NCI-H2171 treated with DMSO at 0.1 percent for 48 hours (cell line): ENCODE data around the gene TEKT5.
"Not testable (repeated sequence)": the region's sequence is repeated elsewhere in the genome, so short reads cannot be mapped to it uniquely, and the experiment has no call there.

ENCODE experiments used
- DNase-seq: peaks from one replicate; lab custom pipeline; 2025; lab: John Stamatoyannopoulos, UW

TEKT5 gene

DNA sequence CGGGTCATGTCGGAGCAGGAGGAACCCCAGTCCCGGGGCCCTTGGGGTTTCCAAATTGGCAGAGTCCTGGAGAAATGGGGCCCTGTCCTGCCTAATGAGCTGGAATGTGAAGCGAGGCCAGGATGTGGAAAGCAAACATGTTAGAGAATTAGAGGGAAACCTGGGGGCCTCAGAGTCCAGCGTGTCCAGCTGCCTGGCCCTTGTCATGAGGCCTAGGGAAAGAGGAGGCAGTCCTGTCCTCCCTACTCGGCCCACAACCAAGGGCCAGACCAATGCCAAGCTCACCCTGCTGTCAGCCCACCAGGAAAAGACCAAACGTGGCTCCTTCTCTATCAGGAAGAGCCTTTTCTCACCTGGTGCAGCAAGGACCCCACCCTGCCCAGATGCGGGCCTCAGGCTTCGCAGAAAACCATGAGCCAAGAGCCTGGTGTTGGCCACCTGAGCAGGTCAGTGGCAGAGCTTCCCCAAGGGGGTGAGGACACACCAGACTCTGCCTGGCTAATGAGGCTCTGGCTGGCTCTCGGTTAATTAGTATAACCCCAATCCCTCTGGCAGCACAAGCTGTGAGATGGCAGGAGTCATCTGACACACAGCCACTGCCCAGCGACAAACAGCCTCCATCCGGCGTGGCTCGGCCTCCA, 10.1 kb downstream of the TEKT5 start:
- no peak for DNase-seq

DNA sequence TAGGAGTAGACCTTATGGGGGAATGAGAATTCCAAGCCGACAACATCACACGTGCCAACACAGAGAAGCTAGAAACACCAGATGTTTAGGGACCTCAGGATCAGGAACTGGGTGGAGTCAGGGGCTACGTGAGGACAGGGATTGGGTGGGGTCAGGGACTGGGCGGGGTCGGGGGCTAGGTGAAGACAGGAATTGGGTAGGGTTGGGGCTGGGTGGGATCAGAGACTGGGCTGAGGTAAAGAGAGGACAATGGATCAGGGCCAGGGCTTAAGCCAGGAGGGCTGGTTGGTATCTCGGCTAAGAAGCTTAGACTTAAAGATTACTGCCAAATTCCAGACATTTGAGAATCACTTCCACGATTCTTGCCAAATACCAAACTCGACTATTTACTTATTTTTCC, 11.6 kb downstream of the TEKT5 start:
- peak; percentile 61 for DNase-seq

DNA sequence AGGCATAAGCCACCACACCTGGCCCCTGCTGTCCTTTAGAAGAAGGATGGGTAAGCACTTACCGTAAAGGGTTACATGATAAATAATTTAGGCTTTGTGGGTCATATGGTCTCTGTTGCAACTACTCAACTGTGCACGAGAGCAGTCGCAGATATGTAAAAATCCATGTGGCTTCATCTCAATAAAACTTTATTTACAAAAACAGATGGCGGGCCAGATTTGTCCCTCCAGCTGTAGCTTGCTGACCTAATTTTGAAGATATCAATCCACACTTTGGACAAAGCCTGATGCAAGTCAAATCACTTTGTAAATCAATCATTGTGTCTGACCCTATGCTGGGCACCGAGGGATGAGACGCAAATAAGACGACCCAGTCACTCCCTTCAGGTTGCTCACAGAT, 12.1 kb downstream of the TEKT5 start:
- DNase-seq = no peak

DNA sequence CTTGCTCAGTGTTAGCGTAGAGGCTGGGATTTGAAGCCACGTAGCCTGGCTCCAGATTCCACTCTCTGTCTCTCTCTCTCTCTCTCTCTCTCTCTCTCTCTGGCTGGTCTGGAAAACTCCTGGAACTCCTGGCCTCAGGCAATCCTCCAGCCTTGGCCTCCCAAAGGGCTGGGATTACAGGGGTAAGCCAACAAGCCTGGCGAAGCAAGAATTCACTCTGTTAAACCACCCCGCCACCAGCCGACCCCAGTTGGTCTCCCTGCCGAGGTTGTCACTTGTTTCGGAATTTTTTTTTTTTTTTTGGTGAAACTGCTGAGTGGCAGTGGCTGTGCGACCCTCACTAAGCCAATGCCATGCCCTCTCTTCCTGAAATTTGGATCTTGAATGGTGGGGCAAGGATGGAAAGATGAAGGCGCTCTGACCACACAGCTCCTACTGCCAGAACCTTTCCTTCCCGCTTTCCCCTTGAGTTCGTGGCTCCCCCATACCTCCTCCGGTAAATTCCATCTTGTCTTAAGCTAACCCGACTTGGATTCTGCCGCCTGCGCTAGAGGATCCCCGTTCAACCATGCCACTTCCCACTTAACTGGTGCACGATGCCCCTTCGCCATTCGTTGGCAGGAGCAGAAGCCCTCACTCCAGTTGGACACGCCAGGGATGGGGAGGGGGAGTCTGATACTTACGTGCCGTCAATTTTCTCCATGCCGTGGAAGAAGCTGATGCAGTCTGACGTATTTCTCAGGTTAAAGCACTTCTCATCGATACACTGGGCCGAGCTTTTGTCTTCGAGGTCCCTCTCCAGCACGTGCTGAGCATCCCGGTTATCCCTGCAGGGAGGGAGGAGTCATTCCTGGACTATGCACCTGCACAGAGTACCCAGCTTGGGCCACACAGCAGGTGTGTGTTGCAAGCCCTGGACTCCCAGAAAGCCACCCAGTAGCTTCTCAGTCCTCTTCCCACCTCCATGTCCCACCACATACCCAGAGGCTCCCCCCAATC, 13.1 kb downstream of the TEKT5 start:
- DNase-seq = no peak

DNA sequence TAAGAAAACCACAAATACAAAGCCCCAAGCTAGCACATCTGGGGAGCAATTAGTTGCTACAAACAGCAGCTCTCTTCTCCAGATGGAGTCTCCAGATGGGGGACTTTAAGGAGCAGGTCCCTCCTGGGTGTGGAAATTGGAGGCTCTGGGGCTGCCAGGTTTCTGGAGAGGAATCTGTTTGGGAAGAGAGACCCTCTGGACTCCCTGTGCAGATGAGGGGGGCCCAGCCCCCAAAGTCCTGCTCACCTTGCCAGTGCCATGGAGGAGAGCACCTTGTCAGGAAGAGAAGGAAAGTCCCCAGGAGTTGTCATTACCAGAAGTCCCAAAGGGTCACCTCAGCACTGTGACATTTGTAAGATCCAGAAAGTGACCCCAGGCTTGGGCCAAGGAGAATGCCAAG, 14.8 kb downstream of the TEKT5 start:
- peak; percentile 77 for DNase-seq

DNA sequence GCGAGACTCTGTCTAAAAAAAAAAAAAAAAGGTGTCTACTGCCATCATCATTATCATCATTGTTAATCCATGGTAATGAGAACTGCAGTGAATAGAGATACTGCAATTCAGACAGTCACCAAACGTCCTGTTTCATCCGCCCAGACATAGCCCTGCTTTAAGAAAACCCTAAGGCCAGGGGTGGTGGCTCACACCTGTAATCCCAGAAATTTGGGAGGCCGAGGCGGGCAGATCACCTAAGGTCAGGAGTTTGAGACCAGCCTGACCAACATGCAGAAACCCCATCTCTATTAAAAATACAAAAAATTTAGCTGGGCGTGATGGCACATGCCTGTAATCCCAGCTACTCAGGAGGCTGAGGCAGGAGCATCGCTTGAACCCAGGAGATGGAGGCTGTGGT, 15.3 kb downstream of the TEKT5 start:
- not testable (repeated sequence) for DNase-seq

DNA sequence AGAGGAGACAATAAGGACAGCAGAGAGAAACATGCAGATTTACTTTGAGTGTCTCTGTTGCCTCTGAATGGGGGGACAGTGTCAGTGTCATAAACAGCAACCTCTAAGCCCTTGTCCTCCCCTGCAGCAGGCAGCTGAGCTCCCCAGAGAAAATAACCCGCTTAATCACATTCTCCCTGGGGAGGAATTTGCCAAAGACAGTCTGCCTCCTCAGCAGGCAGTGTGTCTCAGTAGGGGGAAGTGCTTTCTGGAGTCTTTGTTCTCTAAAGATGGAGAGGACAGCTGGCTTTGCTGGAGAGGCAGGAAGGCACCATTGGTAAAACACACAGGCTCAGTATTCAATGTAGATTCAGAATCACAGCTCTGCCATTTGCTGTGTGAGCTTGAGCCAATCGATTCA, 16.1 kb downstream of the TEKT5 start:
- DNase-seq = peak; percentile 94

DNA sequence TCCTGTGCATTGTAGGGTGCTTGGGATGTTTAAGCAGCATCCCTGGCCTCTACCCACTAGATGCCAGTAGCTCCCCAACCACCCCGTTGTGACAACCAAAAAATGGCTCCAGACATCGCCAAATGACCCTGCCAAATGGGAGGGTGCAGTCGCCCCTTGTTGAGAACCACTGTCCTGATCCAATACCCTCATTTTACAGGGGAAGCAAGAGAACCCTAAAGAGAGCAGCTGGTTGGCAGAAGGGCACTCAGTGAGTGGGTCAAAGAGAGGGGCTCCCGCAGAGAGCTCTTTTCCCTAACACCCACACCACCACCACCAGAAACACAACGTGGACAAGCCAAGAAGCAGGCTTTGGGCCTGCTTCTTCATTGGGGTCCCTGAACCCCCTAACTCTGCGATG, 18.4 kb downstream of the TEKT5 start:
- DNase-seq = no peak

DNA sequence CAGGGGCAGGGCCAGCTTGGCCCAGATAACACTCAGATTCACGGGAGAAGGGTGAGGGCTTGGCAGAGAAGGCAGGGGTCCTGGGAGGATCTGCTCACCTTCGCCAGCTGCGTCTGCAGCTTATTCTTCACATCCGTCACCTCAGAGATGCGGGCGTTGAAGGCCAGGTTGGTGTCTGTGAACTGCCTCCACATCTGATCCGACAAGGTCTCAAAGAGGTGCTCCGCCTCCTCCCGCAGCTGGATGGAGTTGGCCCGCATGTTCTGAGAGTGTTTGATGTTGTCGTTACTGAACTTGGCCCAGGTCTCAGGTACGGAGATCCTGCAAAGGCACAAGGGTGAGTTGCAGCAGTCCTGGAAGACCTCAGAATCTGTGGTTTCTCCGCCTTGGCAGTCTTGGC, 18.9 kb downstream of the TEKT5 start:
- no peak for DNase-seq

DNA sequence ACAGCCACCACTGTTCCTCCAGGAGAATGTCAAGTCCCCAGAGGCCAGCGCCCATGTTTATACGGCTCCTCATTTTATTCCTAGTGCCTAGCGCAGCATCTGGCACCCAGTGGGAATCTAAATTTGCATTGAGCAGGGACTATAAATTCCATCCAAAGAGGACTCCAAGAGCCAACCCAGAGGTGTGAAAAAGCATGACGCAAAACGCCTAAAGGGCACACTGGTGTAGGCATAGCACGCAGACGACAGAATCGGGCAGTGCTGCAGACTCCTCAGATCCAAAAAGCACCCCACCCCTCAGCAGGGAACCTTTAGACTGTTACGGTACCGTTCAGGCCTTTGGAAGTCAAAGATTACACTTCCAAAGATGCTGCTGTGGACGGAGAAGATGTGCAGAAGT, 19.5 kb downstream of the TEKT5 start:
- peak; percentile 55 for DNase-seq

DNA sequence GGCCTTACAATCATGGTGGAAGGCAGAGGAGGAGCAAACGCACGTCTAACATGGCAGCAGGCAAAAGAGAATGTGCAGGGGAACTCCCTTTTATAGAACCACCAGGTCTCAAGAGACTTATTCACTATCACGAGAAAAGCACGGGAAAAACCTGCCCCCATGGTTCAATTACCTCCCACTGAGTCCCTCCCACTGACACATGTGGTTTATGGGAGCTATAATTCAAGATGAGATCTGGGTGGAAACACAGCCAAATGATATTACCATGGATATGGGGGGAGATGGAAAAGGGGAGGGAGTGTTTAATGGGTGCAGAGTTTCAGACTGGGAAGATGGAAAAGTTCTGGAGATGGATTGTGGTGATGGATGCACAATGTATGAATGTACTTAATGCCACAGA, 23.0 kb downstream of the TEKT5 start:
- no peak for DNase-seq

DNA sequence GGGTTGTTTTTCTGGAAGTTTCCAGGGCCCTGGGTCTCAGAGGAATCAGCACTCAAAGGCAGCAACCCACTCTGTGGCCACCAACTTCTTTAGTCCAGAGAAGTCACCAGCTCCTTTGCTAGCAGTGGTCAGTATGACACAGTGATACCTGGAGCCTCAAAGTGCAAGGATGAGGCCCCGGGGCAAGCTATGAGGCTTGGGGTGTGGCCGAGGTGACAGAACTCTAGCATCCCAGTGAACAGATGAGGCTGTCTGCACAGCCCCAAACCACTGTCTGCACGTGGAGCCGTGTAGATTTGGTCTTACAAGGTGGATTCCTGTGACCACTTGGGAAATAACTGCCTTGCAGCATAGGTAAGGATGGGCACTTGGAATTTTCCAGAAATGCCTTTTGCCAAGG, 24.9 kb downstream of the TEKT5 start:
- DNase-seq = no peak

DNA sequence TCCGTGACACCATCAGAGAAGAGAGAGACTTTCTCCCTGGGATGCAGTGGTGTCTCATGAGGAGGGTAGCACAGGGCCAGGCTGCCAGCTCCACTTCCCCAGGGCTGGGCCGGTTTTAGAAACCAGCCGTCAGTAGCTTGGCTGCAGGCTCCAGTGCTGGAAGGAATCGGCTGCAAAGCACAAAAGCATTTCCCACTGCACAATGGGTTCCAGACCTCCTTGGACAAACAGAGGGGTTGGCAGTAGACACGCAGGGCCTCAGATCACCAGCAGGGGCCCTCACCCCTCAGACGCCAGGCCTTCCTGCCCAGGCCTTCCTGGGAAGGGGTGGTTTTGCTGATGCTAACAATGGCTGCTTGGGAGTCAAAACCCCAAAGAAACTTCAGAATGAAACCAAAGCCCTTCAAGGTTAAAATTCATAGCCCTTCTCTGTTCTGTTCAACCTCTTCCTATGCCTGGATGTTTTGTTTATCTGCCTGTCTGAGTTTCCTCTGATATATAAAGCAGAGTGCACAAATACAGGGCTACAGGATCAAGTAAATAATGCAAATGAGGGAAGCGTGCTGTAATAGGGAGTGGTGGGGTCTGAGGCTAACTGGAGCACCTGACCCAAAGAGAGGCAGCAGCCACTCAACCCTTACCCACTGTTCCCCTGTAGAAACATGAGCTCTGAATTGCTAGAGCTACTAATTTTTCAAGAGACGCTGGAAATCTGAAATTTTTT, 26.2 kb downstream of the TEKT5 start:
- peak; percentile 9 for DNase-seq

DNA sequence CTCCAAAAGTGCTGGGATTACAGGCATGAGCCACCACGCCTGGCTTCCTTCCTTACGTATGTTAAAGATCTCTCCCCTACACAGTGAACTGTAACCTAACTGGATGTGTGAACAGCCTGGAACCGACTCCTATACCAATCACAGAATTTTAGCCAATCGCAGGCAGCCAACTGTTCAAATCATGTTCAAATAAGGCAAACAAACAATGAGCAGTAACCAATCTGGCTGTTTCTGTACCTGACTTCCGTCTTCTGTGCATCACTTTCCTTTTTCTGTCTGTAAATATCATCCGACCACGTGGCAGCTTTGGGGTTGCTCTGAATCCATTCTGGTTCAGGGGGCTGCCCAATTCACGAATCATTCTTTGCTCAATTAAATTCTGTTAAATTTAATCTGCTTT, 27.5 kb downstream of the TEKT5 start:
- DNase-seq = peak; percentile 44

DNA sequence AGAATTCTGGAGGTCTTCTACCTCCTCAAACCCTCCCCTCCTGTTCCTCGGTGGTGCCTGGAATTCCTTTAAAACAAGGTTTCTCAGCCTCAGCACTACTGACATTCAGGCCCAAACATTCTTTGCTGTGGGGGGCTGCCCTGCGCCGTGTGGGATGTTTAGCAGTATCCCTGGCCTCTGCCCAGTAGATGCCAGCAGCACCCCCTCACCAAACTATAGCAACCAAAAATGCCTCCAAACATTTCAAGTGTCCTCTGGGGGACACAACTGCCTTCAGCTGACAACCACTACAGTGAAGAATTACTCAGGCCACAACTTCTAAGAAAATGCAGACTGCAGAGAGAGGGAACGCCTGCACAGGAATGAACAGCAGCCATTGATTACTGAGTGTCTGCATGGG, 28.4 kb downstream of the TEKT5 start:
- DNase-seq = no peak

DNA sequence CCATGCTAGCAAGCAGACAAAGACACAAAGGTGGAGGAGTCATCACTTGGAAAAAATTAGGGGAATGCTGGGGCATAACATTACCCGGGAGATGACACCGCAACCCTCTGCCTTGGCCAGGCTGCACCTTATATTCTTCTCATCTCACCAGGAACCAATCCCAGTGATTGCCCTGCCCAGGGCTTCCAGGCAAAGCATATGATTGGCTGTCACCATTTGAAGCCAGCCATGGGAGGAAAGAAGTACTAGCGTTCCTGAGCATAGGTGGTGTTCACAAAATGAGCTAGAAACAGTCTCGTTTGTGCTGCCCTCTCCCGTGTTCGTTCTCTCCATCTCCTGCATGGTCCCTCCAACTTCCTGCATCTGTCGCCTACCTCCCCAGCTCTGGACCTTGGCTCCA, 29.6 kb downstream of the TEKT5 start:
- no peak for DNase-seq

DNA sequence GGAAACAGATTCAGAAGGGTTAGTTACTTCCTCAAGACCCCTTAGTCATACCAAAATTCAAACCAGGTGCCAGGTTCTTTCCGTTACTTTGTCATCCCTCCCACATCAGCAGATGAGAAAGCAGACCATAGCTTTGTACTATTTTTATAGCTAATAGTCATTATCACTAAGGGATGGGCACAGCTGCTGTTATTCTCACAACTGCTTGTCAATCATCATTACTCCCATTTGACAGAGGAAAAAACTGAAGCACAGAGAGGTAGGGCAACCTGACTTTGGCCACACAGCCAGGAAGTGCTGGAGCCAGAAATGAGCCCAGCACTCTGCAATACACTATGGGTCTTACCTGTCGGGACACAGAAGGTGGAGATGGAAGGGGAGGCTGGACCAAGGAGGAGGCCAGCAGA, 30.0 kb downstream of the TEKT5 start:
- DNase-seq = no peak

DNA sequence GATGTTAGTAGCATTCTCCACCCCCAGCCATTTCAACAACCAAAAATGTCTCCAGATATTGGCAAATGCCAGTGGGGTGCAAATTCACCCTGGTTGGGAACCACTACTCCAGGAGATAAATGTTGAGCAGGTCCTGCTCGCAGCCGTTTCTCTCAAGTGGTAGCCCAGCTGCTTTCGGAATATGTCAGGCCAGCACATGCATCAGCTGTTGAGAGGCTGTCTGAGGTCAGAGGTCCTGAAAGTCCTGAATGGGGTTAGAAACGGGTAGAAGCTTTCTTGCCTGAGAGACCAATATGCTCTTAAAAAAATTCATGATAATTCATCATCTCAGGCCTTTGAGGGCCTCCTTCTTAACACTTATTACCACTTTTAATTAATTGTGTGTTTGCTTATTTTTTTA, 31.0 kb downstream of the TEKT5 start:
- DNase-seq = no peak

DNA sequence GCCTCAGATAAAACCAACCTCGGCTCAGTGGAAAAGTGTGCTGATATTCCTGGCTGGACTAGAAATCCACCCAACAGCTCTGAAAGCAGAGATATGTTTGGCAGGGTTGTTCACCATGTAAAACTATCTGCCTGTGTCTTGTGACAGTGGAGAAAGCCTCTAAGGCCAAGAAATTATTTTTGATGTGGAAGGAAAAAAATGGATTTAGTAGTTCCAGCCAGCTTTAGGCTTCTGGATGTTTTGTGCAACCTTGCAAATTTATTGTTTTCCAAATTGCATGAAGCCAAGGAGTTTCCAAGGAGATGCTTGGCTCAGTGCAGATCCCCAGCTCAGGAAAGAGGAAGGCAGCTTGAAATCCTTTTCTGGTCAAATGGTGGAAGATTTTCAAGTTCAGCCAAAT, 31.6 kb downstream of the TEKT5 start:
- DNase-seq = no peak

DNA sequence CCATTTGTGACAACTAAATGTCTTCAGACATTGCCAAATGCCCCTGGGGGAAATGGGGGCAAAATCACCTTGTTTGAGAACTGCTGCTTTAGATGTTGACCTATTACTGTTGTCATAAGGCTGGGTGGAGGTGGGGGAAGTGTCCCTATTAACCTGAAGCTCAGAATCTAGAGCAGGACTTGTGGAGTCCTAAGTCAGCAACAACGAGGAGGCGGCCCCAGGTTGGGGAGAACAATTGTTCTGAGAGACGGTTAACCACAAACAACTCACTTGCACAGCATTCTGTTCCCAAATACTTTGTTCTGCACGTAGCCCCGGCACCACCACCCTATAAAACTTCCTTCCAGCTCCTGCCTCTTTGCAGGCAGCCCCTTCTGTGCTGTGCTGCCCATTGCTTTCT, 32.5 kb downstream of the TEKT5 start:
- no peak for DNase-seq

DNA sequence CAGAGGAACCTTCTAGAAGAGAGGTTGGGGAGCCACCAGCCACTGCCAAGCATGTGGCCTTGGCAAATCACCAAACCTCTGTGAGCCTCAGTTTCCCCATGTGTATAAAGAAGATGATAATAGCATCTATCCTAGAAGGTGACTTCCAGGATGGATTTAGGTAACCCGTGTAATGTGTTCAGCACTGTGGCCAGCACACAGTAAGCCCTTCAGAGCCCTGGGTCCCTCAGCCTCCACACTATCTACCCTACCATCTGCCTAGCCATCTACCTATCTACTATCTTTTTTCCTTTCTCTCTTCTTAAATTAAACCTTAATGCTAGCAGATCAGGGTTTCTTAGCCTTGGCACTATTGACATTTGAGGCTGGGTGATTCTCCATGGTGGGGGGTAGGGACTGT, 33.0 kb downstream of the TEKT5 start:
- DNase-seq = no peak

DNA sequence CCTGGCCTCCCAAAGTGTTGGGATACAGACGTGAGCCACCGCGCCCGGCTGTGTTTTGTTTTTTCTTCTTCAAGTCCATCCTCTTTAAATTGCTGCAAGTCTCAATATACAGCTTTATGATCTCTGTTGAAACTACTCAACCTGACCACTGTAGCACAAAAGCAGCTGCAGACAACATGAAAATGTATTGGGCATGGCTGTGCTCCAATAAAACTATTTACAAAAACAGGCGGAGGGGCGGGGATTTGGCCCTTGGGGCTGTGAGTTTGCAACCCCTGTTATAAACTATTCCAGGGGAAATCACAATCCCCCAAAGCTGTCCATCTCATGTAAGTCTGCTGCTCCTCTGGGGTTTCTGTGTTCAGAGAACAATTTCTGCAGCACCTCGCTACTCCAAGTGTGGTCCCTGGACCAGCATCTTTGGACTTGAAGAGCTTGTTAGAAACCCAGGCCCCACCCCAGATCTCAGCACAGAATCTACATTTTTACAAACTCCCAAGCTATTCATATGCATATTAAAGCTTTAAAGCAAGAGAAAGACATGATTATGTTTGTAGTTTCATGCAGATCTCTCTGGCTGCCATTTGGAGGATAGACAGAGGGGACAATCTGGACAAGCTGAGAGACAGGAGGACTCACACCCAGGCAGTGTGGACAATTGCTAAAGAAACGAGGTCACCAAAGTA, 33.6 kb downstream of the TEKT5 start:
- DNase-seq = no peak
